ENCODE measurements around the gene SMIM1.
"Not testable (repeated sequence)": the region's sequence is repeated elsewhere in the genome, so short reads cannot be mapped to it uniquely, and the experiment has no call there.

SMIM1 gene

GRCh38 chr1:3743826-3744225 is 28.7 kb upstream of the SMIM1 start:
- H3K4me1 Mint-ChIP-seq, result peaks cover 19% of the 10 kb centered on the region
- H3K9me3 Mint-ChIP-seq, result no peaks in the 10 kb centered on the region

GRCh38 chr1:3744646-3745045 is 27.9 kb upstream of the SMIM1 start:
- peaks cover 19% of the 10 kb centered on the region for H3K4me1 Mint-ChIP-seq
- no peak for ATAC-seq (ENCODE audit: low read depth)
- no peak for DNase-seq (ENCODE audit: low spot score in 2 of 2)
- H3K27ac Mint-ChIP-seq, result peak overlapping the region; percentile 79
- no peak overlapping the region for H3K4me3 Mint-ChIP-seq
- peaks cover 11% of the 10 kb centered on the region for H3K36me3 Mint-ChIP-seq
- no peaks in the 10 kb centered on the region for H3K27me3 Mint-ChIP-seq
- H3K9me3 Mint-ChIP-seq, result no peaks in the 10 kb centered on the region

More at GRCh38 chr1:3743826-3744225, 28.7 kb upstream of the SMIM1 start:
- no peak overlapping the region for H3K4me3 Mint-ChIP-seq
- DNase-seq (ENCODE audit: low spot score in 2 of 2), result no peak
- H3K27ac Mint-ChIP-seq, result no peak overlapping the region
- peaks cover 11% of the 10 kb centered on the region for H3K36me3 Mint-ChIP-seq
- ATAC-seq (ENCODE audit: low read depth), result no peak
- no peaks in the 10 kb centered on the region for H3K27me3 Mint-ChIP-seq

- Mint-ChIP-seq H3K4me3 (no peak overlapping the region), H3K9me3 (no peaks in the 10 kb centered on the region), H3K27me3 (no peaks in the 10 kb centered on the region), H3K36me3 (peaks cover 11% of the 10 kb centered on the region), H3K4me1 (peaks cover 19% of the 10 kb centered on the region), H3K27ac (peak overlapping the region; percentile 79)
- no peak for DNase-seq (ENCODE audit: low spot score in 2 of 2)
- no peak for ATAC-seq (ENCODE audit: low read depth)
Measured at GRCh38 chr1:3745071-3745470, 27.5 kb upstream of the SMIM1 start.

GRCh38 chr1:3745590-3746381 is 26.8 kb upstream of the SMIM1 start:
- ATAC-seq (ENCODE audit: low read depth) (no peak), DNase-seq (ENCODE audit: low spot score in 2 of 2) (no peak)
- Mint-ChIP-seq H3K4me1 (peaks cover 19% of the 10 kb centered on the region), H3K27ac (peak overlapping the region; percentile 79), H3K4me3 (peak overlapping the region; percentile 90), H3K36me3 (peaks cover 11% of the 10 kb centered on the region), H3K27me3 (no peaks in the 10 kb centered on the region), H3K9me3 (no peaks in the 10 kb centered on the region)

- peaks cover 10% of the 10 kb centered on the region for H3K36me3 Mint-ChIP-seq
- no peaks in the 10 kb centered on the region for H3K27me3 Mint-ChIP-seq
- DNase-seq (ENCODE audit: low spot score in 2 of 2), result no peak
- H3K4me3 Mint-ChIP-seq, result peak overlapping the region; percentile 90
- no peaks in the 10 kb centered on the region for H3K9me3 Mint-ChIP-seq
- peaks cover 19% of the 10 kb centered on the region for H3K4me1 Mint-ChIP-seq
- peak overlapping the region; percentile 79 for H3K27ac Mint-ChIP-seq
- peak; percentile 44 for ATAC-seq (ENCODE audit: low read depth)
Measured at GRCh38 chr1:3746389-3746829, 26.1 kb upstream of the SMIM1 start.

GRCh38 chr1:3746830-3747521 is 25.6 kb upstream of the SMIM1 start:
- H3K9me3 Mint-ChIP-seq, result no peaks in the 10 kb centered on the region
- ATAC-seq (ENCODE audit: low read depth), result peak; percentile 93

GRCh38 chr1:3747522-3747848 is 25.1 kb upstream of the SMIM1 start:
- peak overlapping the region; percentile 78 for H3K4me3 Mint-ChIP-seq
- H3K27ac Mint-ChIP-seq, result no peak overlapping the region
- no peak for DNase-seq (ENCODE audit: low spot score in 2 of 2)
- peaks cover 16% of the 10 kb centered on the region for H3K4me1 Mint-ChIP-seq
- H3K36me3 Mint-ChIP-seq, result peaks cover 7% of the 10 kb centered on the region
- ATAC-seq (ENCODE audit: low read depth), result no peak
- no peaks in the 10 kb centered on the region for H3K27me3 Mint-ChIP-seq
- H3K9me3 Mint-ChIP-seq, result no peaks in the 10 kb centered on the region

More at GRCh38 chr1:3746830-3747521, 25.6 kb upstream of the SMIM1 start:
- peaks cover 16% of the 10 kb centered on the region for H3K4me1 Mint-ChIP-seq
- H3K27ac Mint-ChIP-seq, result peak overlapping the region; percentile 79
- DNase-seq (ENCODE audit: low spot score in 2 of 2), result peak; percentile 70 to 72
- no peaks in the 10 kb centered on the region for H3K27me3 Mint-ChIP-seq
- H3K4me3 Mint-ChIP-seq, result peak overlapping the region; percentile 90
- H3K36me3 Mint-ChIP-seq, result peaks cover 7% of the 10 kb centered on the region

- H3K9me3 Mint-ChIP-seq, result no peaks in the 10 kb centered on the region
- H3K27ac Mint-ChIP-seq, result no peak overlapping the region
- no peaks in the 10 kb centered on the region for H3K27me3 Mint-ChIP-seq
- H3K4me1 Mint-ChIP-seq, result peaks cover 16% of the 10 kb centered on the region
- peak overlapping the region; percentile 69 for H3K4me3 Mint-ChIP-seq
- H3K36me3 Mint-ChIP-seq, result peaks cover 7% of the 10 kb centered on the region
- ATAC-seq (ENCODE audit: low read depth) (no peak), DNase-seq (ENCODE audit: low spot score in 2 of 2) (no peak)
Measured at GRCh38 chr1:3747903-3748302, 24.6 kb upstream of the SMIM1 start.

- not testable (repeated sequence) for ATAC-seq (ENCODE audit: low read depth); H3K36me3 Mint-ChIP-seq; H3K27ac Mint-ChIP-seq; H3K9me3 Mint-ChIP-seq; DNase-seq (ENCODE audit: low spot score in 2 of 2); H3K27me3 Mint-ChIP-seq
- H3K4me3 Mint-ChIP-seq, result peak overlapping the region; percentile 69
- peaks cover 16% of the 10 kb centered on the region for H3K4me1 Mint-ChIP-seq
Measured at GRCh38 chr1:3748316-3748900, 24.1 kb upstream of the SMIM1 start.

- no peak for ATAC-seq (ENCODE audit: low read depth)
- no peaks in the 10 kb centered on the region for H3K27me3 Mint-ChIP-seq
- H3K9me3 Mint-ChIP-seq, result no peaks in the 10 kb centered on the region
- DNase-seq (ENCODE audit: low spot score in 2 of 2), result no peak
- no peak overlapping the region for H3K27ac Mint-ChIP-seq
- peaks cover 5% of the 10 kb centered on the region for H3K36me3 Mint-ChIP-seq
- H3K4me3 Mint-ChIP-seq, result no peak overlapping the region
- H3K4me1 Mint-ChIP-seq, result peaks cover 16% of the 10 kb centered on the region
Measured at GRCh38 chr1:3749512-3749911, 23.0 kb upstream of the SMIM1 start.

GRCh38 chr1:3750741-3751140 is 21.8 kb upstream of the SMIM1 start:
- peaks cover 10% of the 10 kb centered on the region for H3K4me1 Mint-ChIP-seq
- H3K4me3 Mint-ChIP-seq, result no peak overlapping the region
- H3K27ac Mint-ChIP-seq, result no peak overlapping the region
- no peak for ATAC-seq (ENCODE audit: low read depth)
- no peaks in the 10 kb centered on the region for H3K9me3 Mint-ChIP-seq
- no peak for DNase-seq (ENCODE audit: low spot score in 2 of 2)
- no peaks in the 10 kb centered on the region for H3K27me3 Mint-ChIP-seq
- H3K36me3 Mint-ChIP-seq, result no peaks in the 10 kb centered on the region

GRCh38 chr1:3752400-3752945 is 20.1 kb upstream of the SMIM1 start, which contains the start of gene CCDC27:
TSS of gene CCDC27 (plus strand) at chr1:3752450. CDS start at chr1:3752482, 32 bp downstream.
- Mint-ChIP-seq H3K27me3 (peaks cover 4% of the 10 kb centered on the region), H3K4me1 (no peaks in the 10 kb centered on the region), H3K4me3 (no peak within 1 kb of the TSS), H3K9me3 (no peaks in the 10 kb centered on the region), H3K36me3 (no peaks in the 10 kb centered on the region), H3K27ac (no peak within 1 kb of the TSS)
- ATAC-seq (ENCODE audit: low read depth), result no peak
- no peak for DNase-seq (ENCODE audit: low spot score in 2 of 2)

GRCh38 chr1:3753656-3754454 is 18.7 kb upstream of the SMIM1 start:
- Mint-ChIP-seq H3K4me3 (no peak overlapping the region), H3K4me1 (no peaks in the 10 kb centered on the region), H3K27ac (no peak overlapping the region), H3K36me3 (no peaks in the 10 kb centered on the region), H3K27me3 (peaks cover 4% of the 10 kb centered on the region), H3K9me3 (no peaks in the 10 kb centered on the region)
- DNase-seq (ENCODE audit: low spot score in 2 of 2) (no peak), ATAC-seq (ENCODE audit: low read depth) (no peak)

Data from memory B cell (primary cell).